Transverse colon (tissue), 4 donors: ENCODE data around the gene WDR18.

Experiments
- CTCF ChIP-seq, 5 experiments: fragments of 200-600 bp in 3 of 5; fragments of 450-650 bp in 2 of 5; sonication (generic) in 3 of 5; IDR thresholded peaks; 1 replicate in 2 of 5; 2 replicates in 3 of 5; pipeline ENCODE4 v1.5.1; 2016 to 2017; ENCODE audit warnings: antibody characterized with exemption in 5 of 5, inconsistent platforms in 3 of 5, mild to moderate bottlenecking in 2 of 5, moderate library complexity in 1 of 5
- EP300 ChIP-seq: sonication (generic); formaldehyde crosslinking; IDR thresholded peaks from one replicate; pipeline ENCODE4 v1.6.1; 2017; ENCODE audit warnings: antibody characterized with exemption, low read depth
- POLR2A ChIP-seq: fragments of 450-650 bp; IDR thresholded peaks from one replicate; pipeline ENCODE4 v1.6.1; 2016; ENCODE audit warnings: antibody characterized with exemption, mild to moderate bottlenecking, moderate library complexity
- POLR2AphosphoS5 ChIP-seq, 3 donors: sonication (generic); formaldehyde crosslinking; IDR thresholded peaks; one replicate each; pipeline ENCODE4 v1.6.1; 2016; ENCODE audit warnings: antibody characterized with exemption in 3 of 3

GRCh38 chr19:995051-995827 lies 11.1 kb downstream of the WDR18 start:
- TF ChIP-seq CTCF (IDR thresholded peaks at IDR 0.05) (no peak), POLR2AphosphoS5 (IDR thresholded peaks at IDR 0.05) (no peak), POLR2A (no peak), EP300 (no peak)
